ENCODE measurements around the gene PCMTD2. TPM values are rescaled to one million over a fixed set of nuclear protein-coding genes. Genes with fewer than 3 reads are reported as not detected.
A peak's percentile ranks its signal among the peaks of the same experiment; 100 is the strongest.

Gene PCMTD2
- total RNA-seq, 1 donor from 2014 or later: 105 TPM

DNA sequence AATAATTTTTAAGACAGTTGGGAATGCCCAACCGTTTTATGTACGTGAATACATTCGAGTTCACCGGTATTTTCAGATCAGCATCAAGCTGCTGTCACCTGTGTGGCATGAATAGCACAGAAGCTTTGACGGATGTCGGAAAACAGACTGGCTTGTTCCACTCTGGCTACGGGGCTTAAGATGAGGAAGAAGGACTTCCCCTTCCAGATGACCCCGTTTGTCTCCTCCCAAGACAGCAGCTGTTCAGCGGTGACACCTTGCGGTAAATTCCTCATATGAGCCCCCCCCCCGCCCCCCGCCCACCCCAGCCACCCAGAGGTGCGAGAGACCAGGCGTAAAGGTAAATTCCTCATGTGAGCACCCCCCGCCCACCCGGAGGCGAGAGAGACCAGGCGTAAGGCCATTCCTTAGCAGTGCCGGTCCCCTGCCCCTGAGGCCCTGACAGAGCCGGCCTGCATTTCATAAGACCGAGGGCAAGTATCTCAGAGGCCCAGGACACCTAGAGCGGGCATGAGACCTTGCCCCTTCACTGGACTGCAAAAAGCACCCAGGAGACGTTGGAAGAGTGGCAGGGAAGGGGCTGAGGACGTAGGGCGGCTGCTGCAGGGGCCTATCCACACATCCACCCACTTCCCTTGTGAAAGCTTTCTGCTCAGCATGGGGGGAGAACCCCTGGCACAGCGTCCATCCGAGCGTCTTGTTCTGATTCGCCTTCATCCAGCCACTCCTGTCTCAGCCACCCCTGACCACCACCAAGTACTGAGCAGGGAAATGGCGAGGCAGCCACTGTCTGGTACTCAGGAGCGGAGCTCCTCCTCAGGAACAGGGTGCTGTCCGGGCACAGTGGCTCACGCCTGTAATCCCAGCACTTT, 7.3 kb upstream of the PCMTD2 start:
- TF ChIP-seq EZH2 (IDR thresholded peaks at IDR 0.05): no peak
- no peak for TF ChIP-seq EZH2phosphoT487 (IDR thresholded peaks at IDR 0.05)
- TF ChIP-seq, protein P1, sequence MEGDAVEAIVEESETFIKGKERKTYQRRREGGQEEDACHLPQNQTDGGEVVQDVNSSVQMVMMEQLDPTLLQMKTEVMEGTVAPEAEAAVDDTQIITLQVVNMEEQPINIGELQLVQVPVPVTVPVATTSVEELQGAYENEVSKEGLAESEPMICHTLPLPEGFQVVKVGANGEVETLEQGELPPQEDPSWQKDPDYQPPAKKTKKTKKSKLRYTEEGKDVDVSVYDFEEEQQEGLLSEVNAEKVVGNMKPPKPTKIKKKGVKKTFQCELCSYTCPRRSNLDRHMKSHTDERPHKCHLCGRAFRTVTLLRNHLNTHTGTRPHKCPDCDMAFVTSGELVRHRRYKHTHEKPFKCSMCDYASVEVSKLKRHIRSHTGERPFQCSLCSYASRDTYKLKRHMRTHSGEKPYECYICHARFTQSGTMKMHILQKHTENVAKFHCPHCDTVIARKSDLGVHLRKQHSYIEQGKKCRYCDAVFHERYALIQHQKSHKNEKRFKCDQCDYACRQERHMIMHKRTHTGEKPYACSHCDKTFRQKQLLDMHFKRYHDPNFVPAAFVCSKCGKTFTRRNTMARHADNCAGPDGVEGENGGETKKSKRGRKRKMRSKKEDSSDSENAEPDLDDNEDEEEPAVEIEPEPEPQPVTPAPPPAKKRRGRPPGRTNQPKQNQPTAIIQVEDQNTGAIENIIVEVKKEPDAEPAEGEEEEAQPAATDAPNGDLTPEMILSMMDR (IDR thresholded peaks at IDR 0.05): no peak

DNA sequence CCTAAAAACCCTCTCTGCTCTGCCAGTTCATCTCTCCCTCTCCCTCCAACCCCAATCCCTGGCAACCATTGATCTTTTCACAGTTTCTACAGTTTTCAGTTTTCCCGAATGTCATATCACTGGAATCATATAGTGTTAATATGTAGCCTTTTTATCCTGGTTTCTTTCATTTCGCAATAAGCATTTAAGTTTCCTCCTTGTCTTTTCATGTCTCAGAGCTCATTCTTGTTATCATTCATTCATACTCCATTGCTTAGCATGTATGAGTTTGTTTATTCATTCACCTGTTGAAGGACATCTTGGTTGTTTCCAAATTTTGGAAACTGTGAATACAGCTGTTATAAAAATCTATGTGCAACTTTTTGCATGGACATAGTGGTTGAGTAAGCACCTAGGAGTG, 5.5 kb upstream of the PCMTD2 start:
- no peak for DNase-seq (ENCODE audit: low spot score)
- Mint-ChIP-seq H3K36me3 (no peaks in the 10 kb centered on the region), H3K9me3 (no peaks in the 10 kb centered on the region), H3K27me3 (ENCODE audit: insufficient read depth, low read depth) (peaks cover 5% of the 10 kb centered on the region), H3K4me3 (no peak overlapping the region), H3K4me1 (peaks cover 4% of the 10 kb centered on the region), H3K27ac (no peak overlapping the region)
- Histone ChIP-seq H2AFZ (replicated peaks) (no peak overlapping the region), H3K4me1 (no peaks in the 10 kb centered on the region), H3K4me2 (no peak overlapping the region), H3K9ac (no peak overlapping the region), H3F3A (ENCODE audit: low read depth) (no peaks in the 10 kb centered on the region), H3K9me3 (ENCODE audit: low read depth) (no peaks in the 10 kb centered on the region), H3K79me2 (ENCODE audit: low read depth) (no peaks in the 10 kb centered on the region), H4K20me1 (ENCODE audit: low read depth) (no peaks in the 10 kb centered on the region), H3K36me3 (no peaks in the 10 kb centered on the region), H3K27ac (no peak overlapping the region), H3K27me3 (peaks cover 19% of the 10 kb centered on the region), H3K4me3 (no peak overlapping the region)
- no peak for TF ChIP-seq EZH2phosphoT487 (IDR thresholded peaks at IDR 0.05)
- no peak for TF ChIP-seq EZH2 (IDR thresholded peaks at IDR 0.05)
- TF ChIP-seq, protein P1 (IDR thresholded peaks at IDR 0.05): no peak

More for the DNA sequence above, 7.3 kb upstream of the PCMTD2 start:
- peak; percentile 19 for DNase-seq (ENCODE audit: low spot score)
- H2AFZ ChIP-seq (replicated peaks): no peak overlapping the region
- peaks cover 19% of the 10 kb centered on the region for H3K27me3 ChIP-seq
- Mint-ChIP-seq H3K9me3 (no peaks in the 10 kb centered on the region), H3K4me1 (no peaks in the 10 kb centered on the region), H3K27ac (no peak overlapping the region), H3K27me3 (ENCODE audit: insufficient read depth, low read depth) (peaks cover 5% of the 10 kb centered on the region), H3K36me3 (no peaks in the 10 kb centered on the region), H3K4me3 (no peak overlapping the region)
- H3K27ac ChIP-seq: no peak overlapping the region
- no peaks in the 10 kb centered on the region for H4K20me1 ChIP-seq (ENCODE audit: low read depth)
- H3K4me3 ChIP-seq: no peak overlapping the region
- no peak overlapping the region for H3K4me2 ChIP-seq
- H3F3A ChIP-seq (ENCODE audit: low read depth): no peaks in the 10 kb centered on the region
- no peaks in the 10 kb centered on the region for H3K4me1 ChIP-seq
- H3K36me3 ChIP-seq: no peaks in the 10 kb centered on the region
- H3K79me2 ChIP-seq (ENCODE audit: low read depth): no peaks in the 10 kb centered on the region
- no peaks in the 10 kb centered on the region for H3K9me3 ChIP-seq (ENCODE audit: low read depth)
- no peak overlapping the region for H3K9ac ChIP-seq

DNA sequence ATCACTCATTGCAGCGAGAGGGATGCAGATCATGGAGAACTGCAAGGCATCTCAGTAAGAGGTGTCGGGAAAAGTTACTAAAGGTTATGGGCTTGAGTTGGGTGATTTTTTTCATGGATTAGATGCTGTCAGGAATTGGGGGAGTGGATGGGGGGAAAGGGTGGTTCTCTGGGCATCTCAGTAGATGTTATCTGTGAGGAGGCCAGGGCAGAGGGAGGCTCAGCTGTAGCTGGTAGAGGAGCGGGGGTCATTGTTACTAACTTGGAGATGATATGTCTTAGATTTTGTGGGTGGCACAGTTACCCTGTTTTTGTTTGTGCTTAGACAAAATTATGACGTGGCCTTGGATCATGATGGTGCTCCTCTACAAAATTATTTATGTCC, 2.6 kb upstream of the PCMTD2 start:
- Histone ChIP-seq H3K27ac (no peak overlapping the region), H3K4me1 (peaks cover 12% of the 10 kb centered on the region), H3K9me3 (ENCODE audit: low read depth) (no peaks in the 10 kb centered on the region), H3K4me2 (no peak overlapping the region), H3K4me3 (no peak overlapping the region), H2AFZ (replicated peaks) (no peak overlapping the region), H3K79me2 (ENCODE audit: low read depth) (peaks cover 23% of the 10 kb centered on the region), H4K20me1 (ENCODE audit: low read depth) (peaks cover 21% of the 10 kb centered on the region), H3K27me3 (peaks cover 19% of the 10 kb centered on the region), H3K36me3 (no peaks in the 10 kb centered on the region), H3F3A (ENCODE audit: low read depth) (no peaks in the 10 kb centered on the region), H3K9ac (no peak overlapping the region)
- Mint-ChIP-seq H3K27ac (no peak overlapping the region), H3K36me3 (no peaks in the 10 kb centered on the region), H3K4me3 (no peak overlapping the region), H3K4me1 (peaks cover 22% of the 10 kb centered on the region), H3K27me3 (ENCODE audit: insufficient read depth, low read depth) (peaks cover 7% of the 10 kb centered on the region), H3K9me3 (no peaks in the 10 kb centered on the region)
- TF ChIP-seq, protein P1 (IDR thresholded peaks at IDR 0.05): no peak
- no peak for TF ChIP-seq EZH2 (IDR thresholded peaks at IDR 0.05)
- TF ChIP-seq EZH2phosphoT487 (IDR thresholded peaks at IDR 0.05): no peak
- DNase-seq (ENCODE audit: low spot score): no peak
